NCI-H446 treated with DMSO at 0.1 percent for 48 hours (cell line): Measurements from ENCODE around the gene OLAH.
"Not testable (repeated sequence)": the region's sequence is repeated elsewhere in the genome, so short reads cannot be mapped to it uniquely, and the experiment has no call there.

Experiments
- DNase-seq: peaks from one replicate; lab custom pipeline; 2025; lab: John Stamatoyannopoulos, UW

OLAH gene

GRCh38 chr10:15043674-15044073 lies at the start of gene OLAH:
Gene OLAH, plus strand, starts transcription at chr10:15043943. Its CDS starts 3,346 bp downstream, at chr10:15047289.
- no peak for DNase-seq

- no peak for DNase-seq
Measured at GRCh38 chr10:14995964-14996565, 47.7 kb upstream of the OLAH start.

- DNase-seq, result not testable (repeated sequence)
Measured at GRCh38 chr10:15013530-15013929, 30.2 kb upstream of the OLAH start.

GRCh38 chr10:15015451-15015850 lies 28.3 kb upstream of the OLAH start:
- DNase-seq, result no peak

GRCh38 chr10:15020966-15021365 lies 22.8 kb upstream of the OLAH start:
- not testable (repeated sequence) for DNase-seq

- DNase-seq, result not testable (repeated sequence)
Measured at GRCh38 chr10:15023079-15023478, 20.7 kb upstream of the OLAH start.

- DNase-seq, result not testable (repeated sequence)
Measured at GRCh38 chr10:15024017-15025004, 19.4 kb upstream of the OLAH start.

- not testable (repeated sequence) for DNase-seq
Measured at GRCh38 chr10:15025040-15025439, 18.7 kb upstream of the OLAH start.

GRCh38 chr10:15027741-15028140 lies 16.0 kb upstream of the OLAH start:
- no peak for DNase-seq

GRCh38 chr10:15035385-15036301 lies 8.1 kb upstream of the OLAH start:
- no peak for DNase-seq

- DNase-seq, result no peak
Measured at GRCh38 chr10:15037691-15038090, 6.1 kb upstream of the OLAH start.

- DNase-seq, result no peak
Measured at GRCh38 chr10:15038416-15038815, 5.3 kb upstream of the OLAH start.

GRCh38 chr10:15045380-15045779 lies 1.6 kb downstream of the OLAH start:
- DNase-seq, result no peak

GRCh38 chr10:15046626-15047025 lies 2.9 kb downstream of the OLAH start:
- DNase-seq, result no peak

GRCh38 chr10:15049533-15049932 lies 5.8 kb downstream of the OLAH start:
- DNase-seq, result no peak

GRCh38 chr10:15052121-15052520 lies 8.4 kb downstream of the OLAH start:
- DNase-seq, result no peak

- DNase-seq, result no peak
Measured at GRCh38 chr10:15053061-15053460, 9.3 kb downstream of the OLAH start.

GRCh38 chr10:15058689-15059088 lies 14.9 kb downstream of the OLAH start:
- no peak for DNase-seq

- DNase-seq, result no peak
Measured at GRCh38 chr10:15059914-15060313, 16.2 kb downstream of the OLAH start.

- DNase-seq, result no peak
Measured at GRCh38 chr10:15060638-15061037, 16.9 kb downstream of the OLAH start.

- no peak for DNase-seq
Measured at GRCh38 chr10:15067154-15067553, 23.4 kb downstream of the OLAH start.

GRCh38 chr10:15068802-15069201 lies 25.1 kb downstream of the OLAH start:
- DNase-seq, result no peak
